Panc1 (cell line): ENCODE data around the gene ABL1.

ENCODE experiments used
- POLR2AphosphoS5 ChIP-seq: IDR thresholded peaks from 2 replicates; pipeline ENCODE4 v1.6.1; 2012; ENCODE audit warnings: mild to moderate bottlenecking, low read depth, low read length, moderate library complexity
- TF ChIP-seq, protein P1 (sequence below), 2 experiments: IDR thresholded peaks; 2 replicates each; pipeline ENCODE4 v1.6.1; 2011 to 2012; ENCODE audit warnings: low read depth in 2 of 2, control low read depth in 1 of 2, low read length in 1 of 2, mild to moderate bottlenecking in 1 of 2, moderate library complexity in 1 of 2; ENCODE audit not compliant: insufficient read depth in 1 of 2

DNA sequence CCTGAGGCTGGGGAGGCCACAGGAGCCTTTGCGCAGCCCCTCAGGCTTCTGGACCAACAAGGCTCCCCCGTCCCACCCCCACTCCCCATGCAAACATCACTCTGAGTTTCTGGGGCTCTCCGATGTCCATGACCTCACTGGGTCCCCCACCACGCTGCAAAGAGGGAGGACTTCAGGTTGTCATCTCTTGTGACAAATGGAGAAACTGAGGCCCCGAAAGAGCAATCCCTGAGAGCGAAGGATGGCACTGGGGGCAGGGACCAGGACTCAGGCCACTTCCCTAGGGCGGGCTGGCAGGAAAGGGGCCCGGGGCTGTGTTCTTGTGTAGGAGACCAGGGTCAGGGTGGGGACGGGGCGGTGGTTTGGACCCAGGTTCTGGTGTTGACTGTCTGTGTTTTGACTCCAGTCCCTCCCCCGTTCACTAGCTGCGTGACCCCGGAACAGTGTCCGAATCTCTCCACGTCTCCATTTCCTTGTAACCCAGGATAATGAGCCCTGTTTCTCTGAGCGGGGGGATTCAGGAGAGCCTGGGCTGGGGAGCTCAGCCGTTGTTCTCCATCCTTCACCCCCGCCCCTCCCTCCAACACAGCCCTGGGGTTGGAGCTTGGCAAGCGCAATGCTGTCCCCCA, 90.1 kb downstream of the ABL1 start:
- no peak for TF ChIP-seq POLR2AphosphoS5
- TF ChIP-seq, protein P1, sequence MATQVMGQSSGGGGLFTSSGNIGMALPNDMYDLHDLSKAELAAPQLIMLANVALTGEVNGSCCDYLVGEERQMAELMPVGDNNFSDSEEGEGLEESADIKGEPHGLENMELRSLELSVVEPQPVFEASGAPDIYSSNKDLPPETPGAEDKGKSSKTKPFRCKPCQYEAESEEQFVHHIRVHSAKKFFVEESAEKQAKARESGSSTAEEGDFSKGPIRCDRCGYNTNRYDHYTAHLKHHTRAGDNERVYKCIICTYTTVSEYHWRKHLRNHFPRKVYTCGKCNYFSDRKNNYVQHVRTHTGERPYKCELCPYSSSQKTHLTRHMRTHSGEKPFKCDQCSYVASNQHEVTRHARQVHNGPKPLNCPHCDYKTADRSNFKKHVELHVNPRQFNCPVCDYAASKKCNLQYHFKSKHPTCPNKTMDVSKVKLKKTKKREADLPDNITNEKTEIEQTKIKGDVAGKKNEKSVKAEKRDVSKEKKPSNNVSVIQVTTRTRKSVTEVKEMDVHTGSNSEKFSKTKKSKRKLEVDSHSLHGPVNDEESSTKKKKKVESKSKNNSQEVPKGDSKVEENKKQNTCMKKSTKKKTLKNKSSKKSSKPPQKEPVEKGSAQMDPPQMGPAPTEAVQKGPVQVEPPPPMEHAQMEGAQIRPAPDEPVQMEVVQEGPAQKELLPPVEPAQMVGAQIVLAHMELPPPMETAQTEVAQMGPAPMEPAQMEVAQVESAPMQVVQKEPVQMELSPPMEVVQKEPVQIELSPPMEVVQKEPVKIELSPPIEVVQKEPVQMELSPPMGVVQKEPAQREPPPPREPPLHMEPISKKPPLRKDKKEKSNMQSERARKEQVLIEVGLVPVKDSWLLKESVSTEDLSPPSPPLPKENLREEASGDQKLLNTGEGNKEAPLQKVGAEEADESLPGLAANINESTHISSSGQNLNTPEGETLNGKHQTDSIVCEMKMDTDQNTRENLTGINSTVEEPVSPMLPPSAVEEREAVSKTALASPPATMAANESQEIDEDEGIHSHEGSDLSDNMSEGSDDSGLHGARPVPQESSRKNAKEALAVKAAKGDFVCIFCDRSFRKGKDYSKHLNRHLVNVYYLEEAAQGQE (IDR thresholded peaks at IDR 0.05; ENCODE audit: insufficient read depth in 1 of 2, low read depth in 2 of 2, low read length in 1 of 2) = no peak
